GM21786 (cell line): ENCODE results near the gene SCNM1.
A peak's percentile ranks its signal among the peaks of the same experiment; 100 is the strongest.

Experiments used
- ATAC-seq: cut with Tn5 transposase; IDR thresholded peaks from one replicate; pipeline ENCODE4 v1.9.1; 2021; ENCODE audit not compliant: unreplicated experiment

The SCNM1 gene, protein sequence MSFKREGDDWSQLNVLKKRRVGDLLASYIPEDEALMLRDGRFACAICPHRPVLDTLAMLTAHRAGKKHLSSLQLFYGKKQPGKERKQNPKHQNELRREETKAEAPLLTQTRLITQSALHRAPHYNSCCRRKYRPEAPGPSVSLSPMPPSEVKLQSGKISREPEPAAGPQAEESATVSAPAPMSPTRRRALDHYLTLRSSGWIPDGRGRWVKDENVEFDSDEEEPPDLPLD

DNA sequence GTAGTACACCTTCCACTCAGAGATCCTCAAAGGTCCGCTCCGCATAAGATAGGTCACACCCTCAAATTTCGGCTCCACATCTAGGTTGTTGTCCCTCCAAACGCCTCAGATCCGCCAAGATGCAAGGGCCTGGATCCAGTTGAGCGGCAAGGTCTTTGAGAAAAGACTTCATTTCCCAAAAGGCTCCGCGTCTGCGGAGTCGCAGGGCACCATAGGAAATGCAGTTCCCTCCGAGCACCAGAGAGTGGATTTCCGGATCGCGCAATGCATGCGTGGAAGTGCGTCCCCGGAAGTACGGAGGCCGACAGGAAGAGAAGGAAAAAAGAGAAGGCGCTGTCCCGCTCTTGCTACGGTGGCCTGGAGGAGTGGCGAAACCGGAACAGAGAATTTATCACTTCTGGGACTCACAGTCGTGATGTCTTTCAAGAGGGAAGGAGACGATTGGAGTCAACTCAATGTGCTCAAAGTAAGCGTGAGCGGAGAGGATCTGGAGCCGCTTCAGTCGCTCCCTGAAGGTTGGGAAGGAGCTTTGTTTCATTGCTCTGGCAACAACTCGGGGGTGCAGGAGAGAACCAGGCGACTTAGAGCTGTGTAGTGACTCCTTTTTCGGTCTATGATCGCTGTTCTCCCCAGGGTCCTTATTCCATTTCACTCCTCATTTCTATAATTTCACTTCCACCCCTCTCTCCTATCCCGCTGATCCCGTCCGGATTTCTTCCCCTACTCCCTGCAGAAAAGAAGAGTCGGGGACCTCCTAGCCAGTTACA is at the start of gene SCNM1, which contains the start of gene LYSMD1:
Gene SCNM1, plus strand, starts transcription at position 407 of the 767 bp plus-strand sequence. Its CDS starts 9 bp downstream, at position 416.
Gene LYSMD1, minus strand, starts transcription at position 165 of the 767 bp plus-strand sequence. CDS start 644 bp downstream, outside the sequence.
- peak; percentile 88 for ATAC-seq

- no peak for ATAC-seq
These were observed 41.1 kb upstream of the SCNM1 start for GRCh38 chr1:151124763-151125403.

GRCh38 chr1:151128800-151129199 is 37.1 kb upstream of the SCNM1 start:
- no peak for ATAC-seq

DNA sequence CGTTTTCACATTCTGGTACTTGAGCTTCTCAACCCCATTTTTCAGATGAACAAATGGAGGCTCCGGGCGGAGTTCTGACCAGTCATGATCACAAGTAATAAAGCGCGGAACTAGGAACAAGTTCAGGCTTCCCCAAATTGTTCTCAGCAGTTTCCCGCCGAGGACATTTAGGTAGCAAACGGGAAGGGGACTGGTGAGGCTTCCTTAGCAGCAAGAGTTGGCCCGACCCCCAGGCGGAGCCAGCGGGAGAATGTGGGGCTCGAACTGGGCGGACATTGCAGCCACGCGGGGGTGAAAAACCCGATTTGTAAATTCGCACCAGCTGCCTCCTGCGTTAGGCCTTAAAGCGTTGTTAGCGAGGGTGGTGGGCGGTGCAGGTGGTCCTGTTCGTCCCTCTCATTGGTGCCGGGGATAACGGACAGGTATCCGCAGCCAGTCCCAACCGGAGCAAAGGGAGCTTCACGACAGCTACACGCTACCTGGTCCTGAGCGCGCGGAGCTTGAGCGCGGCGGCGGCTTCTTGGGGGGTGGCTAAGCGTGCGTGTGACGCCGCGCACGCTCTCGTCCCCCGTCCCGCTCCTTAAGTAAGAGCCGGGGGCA is 34.9 kb upstream of the SCNM1 start:
- no peak for ATAC-seq

GRCh38 chr1:151131701-151132334 is 34.1 kb upstream of the SCNM1 start:
- ATAC-seq: no peak

- ATAC-seq: no peak
These were observed 33.5 kb upstream of the SCNM1 start for GRCh38 chr1:151132335-151133017.

GRCh38 chr1:151133018-151133806 is 32.7 kb upstream of the SCNM1 start:
- ATAC-seq: no peak

GRCh38 chr1:151134396-151134795 is 31.5 kb upstream of the SCNM1 start:
- no peak for ATAC-seq

- ATAC-seq: no peak
These were observed 31.0 kb upstream of the SCNM1 start for GRCh38 chr1:151134991-151135390.

- no peak for ATAC-seq
These were observed 30.2 kb upstream of the SCNM1 start for GRCh38 chr1:151135433-151136385.

GRCh38 chr1:151137789-151138188 is 28.2 kb upstream of the SCNM1 start:
- no peak for ATAC-seq

DNA sequence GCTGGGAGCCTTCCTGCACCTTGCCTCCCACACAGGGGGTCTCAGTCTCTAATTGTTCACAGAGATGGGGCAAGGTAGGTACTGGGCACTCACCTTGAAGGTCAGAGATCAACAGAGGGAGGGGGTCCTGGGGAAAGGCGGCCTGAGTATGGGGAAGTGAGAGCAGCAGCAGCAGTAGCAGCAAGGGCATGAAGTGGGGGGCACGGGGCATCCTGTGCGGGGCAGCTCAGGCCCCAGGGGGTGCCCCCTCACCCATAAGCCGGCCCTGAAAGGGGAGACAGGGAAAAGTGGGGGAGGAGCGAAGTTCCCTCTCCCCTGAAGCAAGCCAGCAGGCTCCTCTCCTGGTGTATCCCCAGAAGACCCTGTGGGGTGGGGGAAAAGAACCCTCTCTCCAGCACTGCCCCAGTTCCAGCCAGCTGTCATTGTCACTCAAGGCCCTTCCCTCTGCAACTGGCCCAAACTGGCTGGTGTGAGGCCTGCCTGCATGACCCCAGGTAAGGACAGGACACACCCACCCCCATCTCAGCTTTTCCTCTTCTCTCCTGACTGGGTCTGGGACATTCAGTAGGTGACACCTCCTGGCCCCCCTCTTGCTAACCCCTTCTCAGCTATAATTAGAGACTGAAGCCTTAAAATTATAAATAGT is 23.4 kb upstream of the SCNM1 start:
- ATAC-seq: no peak

GRCh38 chr1:151143057-151143435 is 22.9 kb upstream of the SCNM1 start:
- ATAC-seq: no peak

DNA sequence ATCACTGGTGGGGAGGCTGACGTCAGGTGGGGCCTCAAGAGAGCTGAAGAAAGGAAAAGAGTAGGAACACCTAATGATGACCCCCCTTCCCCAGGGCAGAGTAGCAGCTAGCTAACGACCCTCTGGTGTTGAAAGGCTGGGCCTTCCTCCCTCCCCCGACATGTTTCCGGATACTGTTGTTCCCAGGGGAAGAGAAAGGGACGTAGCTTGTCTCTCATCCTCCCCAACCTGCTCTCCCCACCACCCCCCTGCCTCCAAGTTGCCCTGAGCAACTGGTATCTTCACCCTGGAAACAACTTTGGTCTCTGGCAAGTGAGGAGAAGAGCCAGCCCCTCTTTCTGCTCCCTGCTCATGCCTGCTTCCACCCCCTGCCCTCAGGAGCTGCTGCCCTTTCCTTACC is 22.0 kb upstream of the SCNM1 start:
- ATAC-seq: no peak

DNA sequence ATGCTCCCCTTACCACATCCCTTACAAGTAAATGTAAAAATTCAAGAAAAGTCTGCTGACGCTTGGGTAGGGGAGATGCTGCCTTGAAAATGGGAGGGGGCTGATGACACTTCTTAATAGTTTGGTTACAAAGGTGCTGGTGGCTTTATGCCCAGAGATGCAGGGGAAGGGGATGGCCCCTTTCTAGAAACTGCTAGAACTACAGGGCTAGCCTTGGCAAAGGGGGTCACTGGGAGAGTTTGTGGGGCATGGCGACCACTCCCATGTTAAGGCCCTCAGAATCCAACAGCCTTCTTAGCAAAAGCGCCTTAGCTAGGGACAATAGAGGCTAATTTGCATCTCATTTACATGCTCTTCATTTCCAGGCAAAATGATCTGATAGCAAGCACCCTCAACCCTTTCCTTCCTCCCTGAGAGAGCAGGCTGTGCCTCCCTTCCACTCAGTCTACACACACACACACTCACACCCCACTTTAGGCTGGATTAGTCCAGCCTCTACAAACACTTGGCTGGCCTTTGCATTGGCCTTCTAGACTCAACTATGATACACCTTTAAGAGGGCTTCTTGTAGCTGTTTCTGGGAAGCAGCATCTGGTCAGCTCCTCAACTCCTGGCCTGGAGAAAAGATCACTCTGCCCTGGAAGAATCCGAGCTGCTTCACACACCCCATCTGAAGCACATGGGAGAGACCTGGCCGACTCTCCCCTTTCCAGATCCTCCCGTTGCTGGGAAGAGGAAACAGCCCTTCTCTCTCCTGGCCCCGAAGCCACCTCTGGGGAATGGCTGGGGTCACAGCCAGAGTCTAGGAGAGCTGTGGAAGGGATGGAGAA is 21.3 kb upstream of the SCNM1 start:
- no peak for ATAC-seq

DNA sequence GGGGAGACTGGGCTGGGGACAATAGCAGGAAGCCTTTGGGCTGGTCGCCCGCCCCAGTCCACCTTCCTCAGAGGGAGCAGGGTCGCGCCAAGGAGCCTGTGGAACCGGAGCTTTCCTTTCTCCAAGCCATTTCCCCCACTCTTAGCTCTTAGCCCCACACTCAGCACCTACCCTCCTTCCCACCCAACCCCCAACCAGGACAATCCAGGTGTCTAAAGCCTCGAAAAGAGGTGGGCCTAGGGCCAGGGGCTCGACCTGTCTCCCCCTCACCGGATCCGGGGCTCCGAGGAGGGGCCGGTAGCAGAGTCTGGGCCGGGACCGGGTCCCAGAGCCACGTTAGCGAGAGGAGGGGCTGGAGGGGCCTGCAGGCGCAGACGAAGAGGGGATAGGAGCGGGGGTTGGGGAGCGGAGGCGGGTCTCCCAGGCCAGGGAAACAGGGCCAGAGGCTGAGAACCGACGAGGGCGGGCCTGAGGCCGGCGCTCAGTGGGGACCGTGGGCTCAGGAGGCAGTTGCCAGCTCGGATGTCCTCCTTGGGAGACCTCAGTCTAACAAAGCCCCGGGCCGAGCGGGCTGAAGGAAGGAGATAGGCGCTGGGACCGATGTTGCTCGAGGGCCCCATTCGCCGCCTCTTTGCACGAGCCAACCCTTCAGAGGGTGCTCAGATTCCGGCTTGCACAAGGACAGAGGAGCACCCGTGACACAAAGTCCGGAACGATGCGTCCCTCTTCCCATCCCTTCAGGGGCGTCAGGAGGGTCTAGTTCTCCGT is 20.5 kb upstream of the SCNM1 start:
- ATAC-seq: no peak

DNA sequence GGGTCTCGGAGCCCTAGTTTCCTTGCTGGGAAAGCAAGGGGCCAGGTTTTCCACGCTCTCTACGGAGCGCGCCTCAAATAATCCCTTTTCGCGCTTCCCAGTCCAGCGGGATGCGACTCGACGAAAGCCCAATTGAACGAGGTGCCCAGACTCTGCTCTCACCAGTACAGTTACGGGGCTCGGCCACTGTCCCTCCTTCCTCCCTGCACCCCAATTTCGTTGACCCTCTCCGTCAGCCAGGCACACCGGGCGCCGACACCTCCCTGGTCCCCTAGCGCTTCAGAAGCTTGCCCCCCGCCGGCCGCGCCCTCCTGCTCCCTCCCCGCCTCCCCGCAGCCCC is 19.9 kb upstream of the SCNM1 start:
- ATAC-seq: no peak
